GM12878 (cell line): ENCODE data around the gene LIMK1. TPM values are rescaled to one million over a fixed set of nuclear protein-coding genes. Genes with fewer than 3 reads are reported as not detected.

Experiments
- ATAC-seq: fragments of 200-7000 bp; cut with Tn5 transposase; 3 replicates; pipeline ENCODE4 v1.9.1; 2020; ENCODE audit warnings: mild to moderate bottlenecking, moderate library complexity
- BruUV-seq: library from RNA; stranded (reverse); fragments of 400-500 nt; replicated peaks from 2 replicates; lab custom pipeline; 2021; lab: Mats Ljungman, UMichigan
- CTCF ChIA-PET: fragments of 300-600 bp; sonication (Branson Sonifier 250); formaldehyde crosslinking; extraction: SDS; loops from one replicate; lab custom pipeline; 2021; ENCODE audit warnings: inconsistent platforms; lab: Yijun Ruan, JAX
- POLR2A ChIA-PET: fragments of 350-600 bp; formaldehyde crosslinking; extraction: SDS; loops from one replicate; lab custom pipeline; 2021; ENCODE audit warnings: inconsistent platforms; lab: Charles Lee
- RAD21 ChIA-PET: fragments of 300-600 bp; sonication (Branson Sonifier 250); formaldehyde crosslinking; loops from one replicate; lab custom pipeline; 2023; ENCODE audit warnings: antibody characterized with exemption; ENCODE audit not compliant: unreplicated experiment; lab: Charles Lee
- SMC1A ChIA-PET: fragments of 300-600 bp; sonication (Branson Sonifier 250); formaldehyde crosslinking; loops from one replicate; lab custom pipeline; 2023; ENCODE audit not compliant: unreplicated experiment, uncharacterized antibody; lab: Charles Lee
- DNase-seq: peaks from one replicate; pipeline ENCODE4 v3.0.0-alpha.2; 2011; ENCODE audit warnings: low read depth, low spot score
- FAIRE-seq: peaks from 3 replicates; lab custom pipeline; 2011; peaks lifted over from hg19 to GRCh38; lab: Jason Lieb, UNC
- H2AFZ ChIP-seq: 2 replicates; pipeline ENCODE4 v1.6.0; 2011; ENCODE audit warnings: low read depth, low read length, control low read depth; ENCODE audit not compliant: control insufficient read depth
- H3K27ac ChIP-seq: 2 replicates; pipeline ENCODE4 v1.5.1; 2011; ENCODE audit warnings: control low read depth; ENCODE audit not compliant: control insufficient read depth, insufficient read depth
- H3K27me3 ChIP-seq, 2 experiments: replicated peaks in 1 of 2; 2 replicates each; pipeline versions ENCODE4 v1.6.0 to v1.6.1; 2011; ENCODE audit warnings: low read length in 1 of 2; ENCODE audit not compliant: control insufficient read depth in 2 of 2, insufficient read depth in 2 of 2
- H3K36me3 ChIP-seq, 2 experiments: 2 replicates each; pipeline ENCODE4 v1.5.1; 2011; ENCODE audit warnings: low read length in 1 of 2; ENCODE audit not compliant: control insufficient read depth in 2 of 2, insufficient read depth in 2 of 2
- H3K4me1 ChIP-seq: 2 replicates; pipeline ENCODE4 v1.6.1; 2011; ENCODE audit warnings: mild to moderate bottlenecking, low read length, moderate library complexity, mixed read lengths; ENCODE audit not compliant: control insufficient read depth, insufficient read depth
- H3K4me2 ChIP-seq: 2 replicates; pipeline ENCODE4 v1.6.0; 2011; ENCODE audit warnings: control low read depth; ENCODE audit not compliant: control insufficient read depth, insufficient read depth
- H3K4me3 ChIP-seq: fragments of 200-600 bp; sonication (generic); 2 replicates; pipeline ENCODE4 v1.5.1; 2016
- H3K79me2 ChIP-seq: 2 replicates; pipeline ENCODE4 v1.6.0; 2011; ENCODE audit warnings: low read length; ENCODE audit not compliant: control insufficient read depth, insufficient read depth
- H3K9ac ChIP-seq: 2 replicates; pipeline ENCODE4 v1.8.0; 2011; ENCODE audit warnings: low read length, control low read depth, mixed read lengths; ENCODE audit not compliant: control insufficient read depth, insufficient read depth
- H3K9me3 ChIP-seq: replicated peaks from 3 replicates; pipeline ENCODE4 v1.5.1; 2011; ENCODE audit warnings: mild to moderate bottlenecking, low read length; ENCODE audit not compliant: control insufficient read depth, insufficient read depth
- H4K20me1 ChIP-seq: 2 replicates; pipeline ENCODE4 v1.6.0; 2011; ENCODE audit not compliant: control insufficient read depth, insufficient read depth
- ATF3 ChIP-seq: IDR thresholded peaks from 2 replicates; pipeline ENCODE4 v1.6.1; 2011; ENCODE audit warnings: low read depth, mild to moderate bottlenecking, low read length, moderate library complexity, borderline replicate concordance; ENCODE audit errors: extremely low read depth
- CBX5 ChIP-seq: sonication (generic); IDR thresholded peaks from 2 replicates; pipeline ENCODE4 v1.6.1; 2016; ENCODE audit warnings: low read depth, moderate library complexity, mild to moderate bottlenecking, inconsistent platforms
- E4F1 ChIP-seq: fragments of 450-650 bp; IDR thresholded peaks from 2 replicates; pipeline ENCODE4 v1.6.1; 2018; ENCODE audit warnings: borderline replicate concordance, mild to moderate bottlenecking; ENCODE audit not compliant: partially characterized antibody
- EED ChIP-seq: sonication (generic); IDR thresholded peaks from 2 replicates; pipeline ENCODE4 v1.6.1; 2016; ENCODE audit warnings: antibody characterized with exemption, low read depth
- MAX ChIP-seq: IDR thresholded peaks from 2 replicates; pipeline ENCODE4 v1.6.1; 2012; ENCODE audit warnings: low read depth, low read length, improper control_type of control experiment
- MEF2A ChIP-seq: IDR thresholded peaks from 2 replicates; pipeline ENCODE4 v1.6.1; 2011; ENCODE audit warnings: low read depth, mild to moderate bottlenecking, low read length, moderate library complexity; ENCODE audit not compliant: insufficient read depth
- NBN ChIP-seq: fragments of 450-650 bp; IDR thresholded peaks from 2 replicates; pipeline ENCODE4 v1.6.1; 2016
- RAD51 ChIP-seq: fragments of 450-650 bp; IDR thresholded peaks from 2 replicates; pipeline ENCODE4 v1.6.1; 2016; ENCODE audit warnings: moderate library complexity, mild to moderate bottlenecking, inconsistent platforms
- SP1 ChIP-seq: IDR thresholded peaks from one replicate; pipeline ENCODE4 v1.6.1; 2011; ENCODE audit warnings: low read depth, low read length
- TBL1XR1 ChIP-seq: IDR thresholded peaks from 2 replicates; pipeline ENCODE4 v1.6.1; 2012; ENCODE audit warnings: low read depth, low read length, improper control_type of control experiment
- TCF7 ChIP-seq: IDR thresholded peaks from 2 replicates; pipeline ENCODE4 v1.6.1; 2014; ENCODE audit warnings: antibody characterized with exemption, borderline replicate concordance
- WGBS: methylation state at CpG from one replicate; pipeline ENCODE4 v1.1.6; 2016; ENCODE audit warnings: low lambda C conversion rate; ENCODE audit not compliant: insufficient replicate concordance, insufficient coverage; ENCODE audit errors: missing lambda C conversion rate; 5-methylcytosine and 5-hydroxymethylcytosine counted together
- in situ Hi-C: fragments of 300-500 bp; cut with MboI; formaldehyde crosslinking; loops from 9 replicates; pipeline ENCODE4 v1.14.3; 2018; ENCODE audit warnings: mixed read lengths
- intact Hi-C: fragments of 100-400 bp; cut with micrococcal nuclease; formaldehyde crosslinking; loops from one replicate; pipeline ENCODE4 v1.14.2; 2022; ENCODE audit not compliant: unreplicated experiment
- polyA plus RNA-seq, 11 experiments: library from polyadenylated mRNA; depleted of rRNA in 4 of 11; unstranded in 6 of 11; stranded (reverse) in 5 of 11; fragments of >200 nt; fragmentation: Nextera tagmentation in 4 of 11; fragmentation: Illumina TruSeq in 1 of 11; extraction: Ambion mirVana in 4 of 11; extraction: Trizol in 1 of 11; gene quantifications; 1 replicate in 1 of 11; 2 replicates in 10 of 11; pipeline versions ENCODE4 v1.2.1 to v1.2.3, GENCODE V29; 2011 to 2016; ENCODE audit warnings: inconsistent platforms in 2 of 11, missing spikeins in 2 of 11, low read depth in 1 of 11
- total RNA-seq, 4 experiments: library from RNA; depleted of rRNA in 3 of 4; stranded (reverse); fragments of >200 nt in 3 of 4; fragmentation: Illumina TruSeq in 1 of 4; extraction: Trizol in 1 of 4; gene quantifications; 2 replicates each; pipeline versions ENCODE4 v1.2.1 to v1.2.3, GENCODE V29; 2013 to 2021

Gene LIMK1
- total and polyA plus RNA-seq, 10 of the 15 experiments (the other 5 are each of a cell fraction or from before 2014, with no cell fraction given): 0.71 to 59.4 (median 28.8) TPM

GRCh38 chr7:74056096-74056915 is 27.3 kb upstream of the LIMK1 start:
- Histone ChIP-seq H3K4me2 (no peak overlapping the region), H3K27ac (no peak overlapping the region), H2AFZ (no peak overlapping the region), H3K9me3 (no peaks in the 10 kb centered on the region), H3K27me3 (peaks cover 0 to 1% of the 10 kb centered on the region in 2 experiments; a peak in 1 of 4 replicates), H3K4me3 (no peak overlapping the region), H3K9ac (no peak overlapping the region), H3K4me1 (no peaks in the 10 kb centered on the region), H3K79me2 (no peaks in the 10 kb centered on the region), H4K20me1 (no peaks in the 10 kb centered on the region), H3K36me3 (no peaks in the 10 kb centered on the region)
- no peak for FAIRE-seq
- ChIA-PET CTCF (no interaction called here), POLR2A (no interaction called here), SMC1A (no interaction called here), RAD21 (interaction anchor here (1.2 kb wide), 1 partner anchor 345 kb away, joined by 3 read pairs; no protein-coding TSS in a partner anchor)
- TF ChIP-seq TCF7 (no peak), EED (no peak), ATF3 (no peak), TBL1XR1 (no peak), E4F1 (no peak), SP1 (no peak), MEF2A (no peak), MAX (no peak), CBX5 (no peak), RAD51 (no peak), NBN (no peak)
- WGBS: 40% methylated on average over 24 of the region's 26 CpGs
- intact Hi-C loops: no loop called here
- in situ Hi-C loops: no loop called here
- BruUV-seq: no TSS peak
- DNase-seq: no peak
- ATAC-seq: no peak
